Measurements from ENCODE around the gene SPDEF.

SPDEF gene

DNA sequence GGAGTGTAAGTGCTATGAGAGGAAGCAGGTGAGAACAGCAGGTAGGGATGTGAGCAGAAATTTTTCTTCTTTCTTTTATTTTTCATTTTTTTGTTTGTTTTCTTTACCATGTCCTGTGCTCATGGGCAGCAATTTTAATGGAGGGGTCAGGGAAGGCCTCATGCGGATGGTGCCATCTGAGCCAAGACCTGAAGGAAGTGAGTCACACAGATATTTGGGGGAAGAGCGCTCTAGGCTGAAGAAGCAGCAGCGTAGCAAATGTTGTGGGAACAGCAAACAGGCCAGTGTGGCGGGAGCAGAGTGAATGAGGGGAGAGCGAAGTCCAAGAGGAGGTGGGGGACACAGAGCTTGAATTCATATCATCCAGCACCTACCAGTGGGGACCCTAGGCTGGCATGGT lies 12.7 kb downstream of the SPDEF start:
- DNase-seq, result no peak

DNA sequence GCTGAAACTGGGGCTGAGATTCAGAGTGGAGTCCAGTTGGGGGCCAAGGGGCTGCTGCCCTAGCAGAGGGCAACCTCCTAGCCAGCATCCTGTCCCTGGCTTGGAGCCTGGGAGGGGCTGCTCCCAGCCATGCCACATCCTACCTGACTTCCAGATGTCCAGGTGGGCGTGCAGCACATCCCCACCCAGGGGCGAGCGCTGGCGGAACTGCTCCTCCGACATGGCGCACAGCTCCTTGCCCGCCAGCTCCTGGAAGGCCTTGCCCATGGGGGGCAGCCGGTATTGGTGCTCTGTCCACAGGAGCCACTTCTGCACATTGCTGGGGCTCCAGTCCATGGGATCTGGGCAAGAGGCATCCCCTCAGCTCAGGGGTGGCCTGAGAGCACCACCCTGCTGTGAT lies 15.3 kb downstream of the SPDEF start:
- no peak for DNase-seq

DNA sequence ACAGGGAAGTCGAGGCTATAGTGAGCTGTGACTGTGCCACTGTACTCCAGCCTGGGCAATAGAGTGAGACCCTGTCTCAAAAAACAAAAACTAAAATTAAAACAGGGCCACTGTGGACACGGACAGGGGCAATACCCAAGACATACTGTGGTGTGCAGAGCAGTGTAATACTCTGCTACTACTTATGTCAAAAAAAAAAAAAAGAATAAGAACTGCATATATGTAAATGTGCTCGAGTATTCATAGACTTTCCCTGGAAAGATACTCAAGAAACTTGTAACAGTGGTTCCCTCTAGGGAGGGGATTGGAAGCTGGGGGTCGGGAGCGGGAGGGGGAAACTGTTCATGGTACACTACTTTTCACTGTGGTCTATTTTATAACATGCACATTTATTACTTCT lies 15.9 kb downstream of the SPDEF start:
- DNase-seq, result no peak

DNA sequence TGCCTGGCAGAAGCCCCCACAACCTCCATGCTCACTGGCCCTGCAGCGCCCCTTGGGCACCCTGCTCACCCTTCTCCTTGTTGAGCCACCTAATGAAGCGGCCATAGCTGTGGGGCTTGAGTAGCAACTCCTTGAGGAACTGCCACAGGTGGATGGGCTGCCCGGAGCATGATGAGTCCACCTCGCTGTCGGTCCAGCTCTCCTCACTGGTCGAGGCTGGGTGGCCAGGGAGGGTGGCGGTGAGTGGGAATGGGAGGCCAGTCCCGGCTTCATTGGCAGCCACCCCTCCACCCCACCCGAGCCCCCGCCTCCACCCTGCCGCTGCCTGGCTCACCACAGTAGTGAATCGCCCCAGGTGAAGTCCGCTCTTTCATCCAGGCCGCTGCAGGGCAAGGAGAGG lies 16.9 kb downstream of the SPDEF start:
- DNase-seq, result no peak

GRCh38 chr6:34538581-34538980 lies 17.5 kb downstream of the SPDEF start:
- no peak for DNase-seq

GRCh38 chr6:34537922-34538550 lies 18.1 kb downstream of the SPDEF start:
- no peak for DNase-seq

DNA sequence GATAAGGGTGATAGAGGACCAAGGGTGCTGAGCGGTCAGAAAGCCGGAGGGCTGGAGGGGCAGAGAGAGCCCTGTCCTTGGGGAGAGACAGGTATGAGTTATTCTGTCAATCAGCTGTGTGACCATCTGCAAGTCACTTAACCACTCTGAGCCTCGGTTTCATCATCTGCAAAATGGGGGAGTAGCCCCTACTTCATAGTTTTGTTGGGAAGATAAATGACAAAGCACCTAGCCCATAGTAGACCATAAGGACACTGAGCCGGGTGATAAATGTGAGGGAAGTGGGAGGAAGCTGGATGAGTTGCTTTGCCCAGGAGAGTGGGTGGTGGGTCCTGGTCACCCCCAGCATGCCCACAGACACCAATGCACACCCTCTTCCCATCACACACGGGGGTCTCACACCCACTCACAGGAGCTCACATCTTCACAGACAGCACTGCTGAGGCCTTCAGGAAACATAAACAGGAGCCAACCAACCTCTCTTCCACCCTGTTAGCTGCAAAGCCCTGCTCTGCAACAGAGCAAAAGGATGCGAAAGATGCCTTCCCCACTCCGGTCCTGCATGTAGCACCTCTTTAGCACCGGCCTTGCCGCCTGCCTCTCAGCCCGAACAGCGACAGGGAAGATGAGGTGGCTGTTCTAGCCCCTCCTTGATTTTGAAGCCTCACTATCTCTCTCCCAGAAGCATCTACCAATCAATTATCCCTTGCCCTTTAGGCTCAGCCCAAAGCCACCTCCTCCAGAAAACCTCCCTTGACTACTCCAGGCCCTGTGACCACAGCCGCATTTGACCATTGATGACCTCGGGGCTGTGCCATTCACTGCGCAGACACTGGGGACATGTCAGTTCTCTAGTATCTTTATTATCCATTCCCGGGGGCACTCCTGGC lies 18.9 kb downstream of the SPDEF start:
- DNase-seq, result no peak

- no peak for DNase-seq
Observed at GRCh38 chr6:34536251-34536958, 19.7 kb downstream of the SPDEF start.

DNA sequence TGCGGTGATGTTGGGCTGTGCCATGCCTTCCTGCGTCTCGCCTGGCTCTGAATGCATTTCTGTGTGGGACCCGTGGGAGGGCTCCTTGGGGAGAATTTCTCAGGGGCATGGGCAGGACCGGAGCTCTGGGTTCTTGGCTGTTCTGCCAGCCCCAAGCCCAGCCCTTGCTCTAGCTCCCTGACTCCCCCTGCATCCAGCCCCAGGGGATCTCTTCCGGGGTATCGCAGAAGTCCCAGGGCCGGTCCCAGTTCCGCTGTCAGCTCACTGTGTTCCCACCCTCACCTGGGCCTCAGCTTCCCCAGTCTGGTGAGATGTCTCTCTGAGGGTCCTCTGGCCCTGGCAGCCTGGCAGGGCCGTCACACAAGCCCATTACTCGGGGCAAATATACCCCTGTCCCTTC lies 20.5 kb downstream of the SPDEF start:
- DNase-seq, result no peak

DNA sequence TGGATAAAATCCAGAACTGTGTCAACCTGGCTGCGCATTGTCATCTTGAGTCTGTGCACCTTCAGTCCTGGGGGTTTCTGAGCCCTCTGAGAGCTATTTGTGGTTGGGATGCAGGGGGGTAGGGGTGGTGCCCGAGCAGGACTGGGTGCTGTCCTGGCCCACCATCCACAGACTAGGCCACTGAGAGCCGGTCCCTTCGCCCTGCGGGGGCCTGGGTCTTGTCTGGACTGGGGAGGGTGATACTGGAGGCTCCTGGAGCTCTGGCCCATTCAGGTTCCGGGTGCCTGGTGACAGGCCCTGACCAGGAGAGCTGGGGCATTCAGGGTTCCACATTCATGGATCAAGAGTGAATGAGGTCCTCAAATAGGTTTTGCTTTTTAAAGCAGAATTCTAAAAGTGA lies 20.9 kb downstream of the SPDEF start:
- DNase-seq, result no peak

GRCh38 chr6:34534656-34535055 lies 21.5 kb downstream of the SPDEF start:
- DNase-seq, result no peak

DNA sequence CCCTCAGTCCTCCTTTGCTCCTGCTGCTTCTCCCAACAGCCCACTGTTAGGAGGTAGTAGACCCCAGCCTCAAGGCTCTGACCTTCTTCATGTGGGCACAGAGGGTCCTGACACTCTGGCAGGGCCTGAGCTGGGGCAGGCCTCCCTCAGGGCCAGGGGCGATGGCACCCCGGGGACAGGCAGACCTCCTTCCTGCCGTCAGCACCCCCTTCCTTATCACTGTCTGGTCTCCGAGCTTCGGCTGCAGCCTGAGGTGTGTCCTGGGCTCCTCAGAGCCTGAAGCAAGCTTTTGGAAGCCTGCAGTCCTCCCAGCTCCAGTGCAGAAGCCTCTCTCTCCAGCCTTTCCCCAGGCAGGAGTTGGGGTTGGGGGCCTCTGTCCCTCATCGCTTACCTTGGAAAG lies 22.0 kb downstream of the SPDEF start:
- no peak for DNase-seq

- no peak for DNase-seq
Observed at GRCh38 chr6:34532230-34532629, 23.9 kb downstream of the SPDEF start.

DNA sequence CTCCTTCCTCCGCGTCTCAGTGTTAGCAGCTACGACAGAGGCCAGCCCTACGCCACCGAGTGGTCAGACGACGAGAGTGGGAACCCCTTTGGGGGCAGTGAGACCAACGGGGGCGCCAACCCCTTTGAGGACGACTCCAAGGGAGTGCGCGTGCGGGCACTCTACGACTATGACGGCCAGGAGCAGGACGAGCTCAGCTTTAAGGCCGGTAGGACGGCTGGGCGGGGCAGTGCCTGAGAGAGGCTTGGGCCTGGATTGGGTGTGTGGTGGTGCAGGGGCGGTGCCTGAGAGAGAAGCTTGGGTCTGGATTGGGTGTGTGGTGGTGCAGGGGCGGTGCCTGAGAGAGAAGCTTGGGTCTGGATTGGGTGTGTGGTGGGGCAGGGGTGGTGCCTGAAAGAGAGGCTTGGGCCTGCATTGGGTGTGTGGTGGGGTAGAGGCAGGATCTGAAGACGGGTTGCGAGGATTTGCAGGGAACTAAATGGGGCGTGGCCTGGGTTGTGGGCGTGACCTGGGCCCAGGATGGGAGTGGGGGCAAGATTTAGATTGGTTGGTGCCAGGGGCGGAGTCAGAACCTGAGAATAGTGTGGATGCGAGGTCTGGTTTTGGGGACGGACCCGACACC lies 24.4 kb downstream of the SPDEF start:
- no peak for DNase-seq

DNA sequence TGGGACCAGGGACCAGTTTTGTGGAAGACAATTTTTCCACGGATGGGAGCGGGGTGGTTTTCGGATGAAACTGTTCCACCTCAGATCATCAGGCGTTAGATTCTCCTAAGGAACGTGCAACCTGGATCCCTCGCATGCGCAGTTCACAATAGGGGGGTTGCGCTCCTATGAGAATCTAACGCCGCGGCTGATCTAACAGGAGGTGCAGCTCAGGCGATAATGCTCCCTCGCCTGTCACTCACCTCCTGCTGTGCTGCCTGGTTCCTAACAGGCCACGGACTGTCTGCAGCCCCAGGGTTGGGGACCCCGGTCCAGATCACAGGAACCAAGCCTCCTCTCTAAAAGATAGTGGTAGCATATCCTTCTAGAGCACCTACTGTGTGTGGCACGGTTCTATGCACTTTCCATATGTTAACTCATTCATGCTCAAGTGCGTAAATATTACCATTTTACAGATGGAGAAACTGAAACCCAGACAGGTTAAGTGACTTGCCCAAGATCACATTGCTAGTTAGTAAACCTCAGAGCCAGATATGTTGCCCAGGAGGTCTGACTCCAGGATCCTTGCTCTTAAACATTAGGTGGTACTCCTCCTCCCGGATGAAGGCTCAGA lies 25.3 kb downstream of the SPDEF start:
- no peak for DNase-seq

DNA sequence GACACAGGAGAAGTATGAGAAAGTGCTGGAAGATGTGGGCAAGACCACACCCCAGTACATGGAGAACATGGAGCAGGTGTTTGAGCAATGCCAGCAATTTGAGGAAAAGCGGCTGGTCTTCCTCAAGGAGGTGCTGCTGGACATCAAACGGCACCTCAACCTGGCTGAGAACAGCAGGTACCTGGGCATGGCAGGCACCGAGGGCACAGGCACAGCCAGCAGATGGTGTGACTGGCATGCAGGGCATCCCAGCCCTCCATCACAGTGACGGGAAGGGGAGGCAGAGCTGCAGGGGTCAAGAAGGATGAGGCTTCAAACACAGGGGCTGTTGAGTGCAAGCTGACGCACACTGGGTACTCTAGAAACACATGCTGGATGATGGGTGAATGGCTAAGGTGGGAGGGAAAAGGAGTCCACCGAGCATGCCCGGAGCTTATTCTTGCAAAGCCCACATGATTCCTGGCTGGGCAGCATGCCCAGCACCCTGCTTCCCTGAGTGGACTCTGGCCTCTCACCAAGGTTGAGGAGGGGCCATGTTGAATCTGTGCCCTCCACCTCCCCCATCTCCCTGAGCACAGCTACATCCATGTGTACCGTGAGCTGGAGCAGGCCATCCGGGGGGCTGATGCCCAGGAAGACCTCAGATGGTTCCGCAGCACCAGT lies 26.3 kb downstream of the SPDEF start:
- no peak for DNase-seq

DNA sequence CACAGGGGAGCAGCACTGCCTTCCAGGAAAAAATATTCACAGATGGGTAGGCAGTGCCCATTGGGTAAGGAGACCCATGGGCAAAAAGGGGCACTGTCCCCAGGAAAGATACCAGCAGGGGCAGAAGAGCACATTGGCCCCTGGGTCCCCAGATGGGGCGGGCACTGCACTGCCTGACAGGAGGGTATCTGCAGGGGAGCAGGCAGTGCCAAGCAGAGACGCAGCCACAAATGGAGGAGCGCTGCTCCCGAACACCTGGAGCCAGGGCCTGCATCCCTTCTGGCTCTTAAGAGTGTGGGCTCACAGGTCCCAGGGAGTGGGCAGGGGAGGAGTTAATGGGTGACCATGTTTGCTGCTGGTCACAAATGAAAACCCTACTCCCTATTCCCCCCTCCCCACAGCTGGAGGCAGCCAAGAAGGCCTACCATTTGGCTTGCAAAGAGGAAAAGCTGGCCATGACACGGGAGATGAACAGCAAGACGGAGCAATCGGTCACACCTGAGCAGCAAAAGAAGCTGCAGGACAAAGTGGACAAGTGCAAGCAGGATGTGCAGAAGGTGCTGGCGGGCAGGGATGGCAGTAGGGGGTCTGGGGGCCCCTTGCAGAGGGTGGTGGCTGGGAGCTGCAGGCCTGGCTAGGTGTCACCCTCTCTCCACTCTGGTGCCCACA lies 27.0 kb downstream of the SPDEF start:
- DNase-seq, result no peak

DNA sequence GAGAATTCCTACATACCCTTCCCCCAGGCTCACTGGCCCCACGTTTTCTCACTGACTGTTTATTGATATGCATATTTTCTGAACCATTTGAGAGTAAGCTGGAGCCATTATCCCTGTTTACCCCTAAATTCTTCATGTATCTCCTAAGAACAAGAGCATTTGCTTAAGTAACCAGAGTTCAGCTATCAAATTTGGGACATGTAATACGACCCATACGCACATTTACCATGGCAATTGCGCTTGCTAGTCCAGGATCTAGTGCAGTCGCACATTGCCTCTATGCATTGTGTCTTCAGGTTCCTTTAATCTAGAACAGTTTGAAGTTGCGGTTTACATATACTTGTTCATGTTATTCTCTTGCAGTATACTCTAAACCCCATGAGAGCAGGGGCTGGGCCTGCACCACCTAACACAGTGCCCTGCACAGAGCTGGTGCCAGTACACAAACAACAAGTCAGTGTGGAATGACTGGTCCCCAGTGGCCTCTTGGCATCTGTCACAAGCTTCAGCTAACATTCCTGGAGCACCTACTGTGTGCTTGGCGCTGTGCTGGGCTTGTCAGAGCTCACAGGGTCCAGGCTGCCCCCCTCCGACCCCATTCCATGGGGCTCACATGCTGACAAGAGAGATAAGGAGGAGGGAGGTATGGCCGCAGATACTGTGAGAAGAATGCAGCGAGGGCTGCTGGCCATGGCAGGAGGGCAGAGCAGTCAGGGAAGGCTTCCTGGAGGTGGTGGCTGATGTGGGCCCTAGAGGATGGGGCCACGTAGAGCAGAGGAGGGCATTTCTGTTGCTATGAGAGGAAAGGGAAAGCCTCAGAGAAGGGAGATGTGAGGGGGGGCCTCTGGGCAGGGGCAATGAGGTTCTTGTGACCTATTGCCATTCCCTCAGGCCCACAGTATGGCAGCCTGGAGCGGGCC lies 28.1 kb downstream of the SPDEF start:
- DNase-seq, result no peak

- DNase-seq, result peak; percentile 96 to 97
Observed at GRCh38 chr6:34526992-34527728, 29.0 kb downstream of the SPDEF start.
